Measurements from ENCODE around the gene IL1RL1. TPM values are rescaled to one million over a fixed set of nuclear protein-coding genes. Genes with fewer than 3 reads are reported as not detected.
"Not testable (repeated sequence)": the region's sequence is repeated elsewhere in the genome, so short reads cannot be mapped to it uniquely, and the experiment has no call there.

The IL1RL1 gene
- total RNA-seq, 1 experiment from 2014 or later, result not detected

GRCh38 chr2:102321941-102322719, 10.8 kb downstream of the IL1RL1 start:
- H3K27ac Mint-ChIP-seq, result no peak overlapping the region
- TF ChIP-seq ZNF416 (CRISPR knock-in tag; IDR thresholded peaks at IDR 0.05) (no peak), TCF7 (CRISPR knock-in tag; IDR thresholded peaks at IDR 0.05; ENCODE audit: low read depth) (no peak), GABPB1 (CRISPR knock-in tag; IDR thresholded peaks at IDR 0.05) (no peak), KAT7 (CRISPR knock-in tag; IDR thresholded peaks at IDR 0.05; ENCODE audit: borderline replicate concordance) (no peak), ZNF532 (CRISPR knock-in tag; IDR thresholded peaks at IDR 0.05; ENCODE audit: borderline replicate concordance) (no peak)
- ChIA-PET CTCF (no interaction called here), POLR2A (no interaction called here)
- no peak overlapping the region for H3K4me3 Mint-ChIP-seq
- DNase-seq (ENCODE audit: low spot score), result no peak
- peaks cover 20% of the 10 kb centered on the region for H3K36me3 Mint-ChIP-seq
- ATAC-seq, result no peak
- H3K9me3 Mint-ChIP-seq, result peaks cover 50% of the 10 kb centered on the region
- H3K27me3 Mint-ChIP-seq (ENCODE audit: low read depth), result peaks cover 10% of the 10 kb centered on the region; the same call in 1 of the 2 replicates
- no peaks in the 10 kb centered on the region for H3K4me1 Mint-ChIP-seq

GRCh38 chr2:102324914-102325313, 13.6 kb downstream of the IL1RL1 start:
- CTCF ChIA-PET; H3K4me1 Mint-ChIP-seq; H3K27ac Mint-ChIP-seq; DNase-seq (ENCODE audit: low spot score); H3K4me3 Mint-ChIP-seq; POLR2A ChIA-PET; ATAC-seq: not testable (repeated sequence)
- H3K27me3 Mint-ChIP-seq (ENCODE audit: low read depth), result peaks cover 13% of the 10 kb centered on the region
- peaks cover 62% of the 10 kb centered on the region for H3K9me3 Mint-ChIP-seq
- H3K36me3 Mint-ChIP-seq, result peaks cover 20% of the 10 kb centered on the region

GRCh38 chr2:102331311-102331980, 20.1 kb downstream of the IL1RL1 start:
- no peaks in the 10 kb centered on the region for H3K36me3 Mint-ChIP-seq
- no peak for DNase-seq (ENCODE audit: low spot score)
- H3K27me3 Mint-ChIP-seq (ENCODE audit: low read depth), result peaks cover 3% of the 10 kb centered on the region
- no peaks in the 10 kb centered on the region for H3K4me1 Mint-ChIP-seq
- no peak overlapping the region for H3K27ac Mint-ChIP-seq
- H3K9me3 Mint-ChIP-seq, result peaks cover 43% of the 10 kb centered on the region
- ChIA-PET POLR2A (no interaction called here), CTCF (no interaction called here)
- no peak for ATAC-seq
- H3K4me3 Mint-ChIP-seq, result no peak overlapping the region
- TF ChIP-seq CDX4 (CRISPR knock-in tag; IDR thresholded peaks at IDR 0.05; ENCODE audit: borderline replicate concordance) (no peak), ZNF232 (CRISPR knock-in tag; IDR thresholded peaks at IDR 0.05) (no peak), E2F1 (CRISPR knock-in tag; IDR thresholded peaks at IDR 0.05) (no peak), E2F5 (CRISPR knock-in tag; IDR thresholded peaks at IDR 0.05) (no peak), HMGA2 (CRISPR knock-in tag; IDR thresholded peaks at IDR 0.05) (no peak), ERG (CRISPR knock-in tag; IDR thresholded peaks at IDR 0.05) (no peak), MAX (CRISPR knock-in tag; IDR thresholded peaks at IDR 0.05) (no peak), JUN (CRISPR knock-in tag; IDR thresholded peaks at IDR 0.05) (no peak), TEAD4 (CRISPR knock-in tag; IDR thresholded peaks at IDR 0.05) (no peak), CTCF (IDR thresholded peaks at IDR 0.05) (no peak), RORB (CRISPR knock-in tag; IDR thresholded peaks at IDR 0.05) (no peak), ZNF219 (CRISPR knock-in tag; IDR thresholded peaks at IDR 0.05; ENCODE audit: borderline replicate concordance) (no peak), FOXP4 (CRISPR knock-in tag; IDR thresholded peaks at IDR 0.05) (no peak)

All from WTC11 (cell line).